H1 (cell line): ENCODE results near the gene ANKRD13C. TPM values are rescaled to one million over a fixed set of nuclear protein-coding genes. Genes with fewer than 3 reads are reported as not detected.
A peak's percentile ranks its signal among the peaks of the same experiment; 100 is the strongest.

ENCODE experiments used
- CTCF ChIA-PET: fragments of 300-600 bp; sonication (Branson Sonifier 250); formaldehyde crosslinking; loops from one replicate; lab custom pipeline; 2021; ENCODE audit not compliant: partially characterized antibody; lab: Charles Lee
- POLR2A ChIA-PET: fragments of 300-600 bp; sonication (Branson Sonifier 250); formaldehyde crosslinking; loops from one replicate; lab custom pipeline; 2021; ENCODE audit warnings: inconsistent platforms; ENCODE audit not compliant: partially characterized antibody; lab: Charles Lee
- DNase-seq, 2 experiments: peaks; one replicate each; pipeline versions ENCODE4 v3.0.0 to v3.0.0-alpha.2; 2010 to 2022; ENCODE audit warnings: low spot score in 2 of 2, low read depth in 1 of 2, mixed read lengths in 1 of 2
- FAIRE-seq: peaks from 2 replicates; lab custom pipeline; 2011; peaks lifted over from hg19 to GRCh38; lab: Jason Lieb, UNC
- H2AFZ ChIP-seq: 2 replicates; pipeline ENCODE4 v1.8.1; 2012; ENCODE audit warnings: low read length, inconsistent platforms
- H2AK5ac ChIP-seq: 2 replicates; pipeline ENCODE4 v1.6.1; 2013; ENCODE audit warnings: low read depth, low read length
- H2BK120ac ChIP-seq: replicated peaks from 2 replicates; pipeline ENCODE3; 2013; ENCODE audit warnings: low read depth, low read length, inconsistent platforms
- H2BK12ac ChIP-seq: 2 replicates; pipeline ENCODE4 v1.6.1; 2013; ENCODE audit warnings: low read depth, low read length
- H2BK15ac ChIP-seq: 2 replicates; pipeline ENCODE4 v1.6.1; 2013; ENCODE audit warnings: low read length
- H2BK20ac ChIP-seq: 2 replicates; pipeline ENCODE4 v1.6.1; 2013; ENCODE audit warnings: low read length
- H2BK5ac ChIP-seq: 2 replicates; pipeline ENCODE4 v1.6.1; 2013; ENCODE audit warnings: low read depth, low read length
- H3K14ac ChIP-seq: 2 replicates; pipeline ENCODE4 v1.6.1; 2013; ENCODE audit warnings: inconsistent platforms; ENCODE audit not compliant: insufficient read length
- H3K18ac ChIP-seq: 2 replicates; pipeline ENCODE4 v1.6.1; 2013; ENCODE audit warnings: low read length; ENCODE audit errors: extremely low read depth
- H3K23ac ChIP-seq: 2 replicates; pipeline ENCODE4 v1.6.1; 2013; ENCODE audit warnings: inconsistent platforms; ENCODE audit not compliant: insufficient read length
- H3K23me2 ChIP-seq: 2 replicates; pipeline ENCODE4 v1.6.1; 2013; ENCODE audit warnings: low read depth, low read length
- H3K27ac ChIP-seq: 2 replicates; pipeline ENCODE4 v1.6.1; 2011; ENCODE audit warnings: low read depth, low read length, inconsistent platforms
- H3K27me3 ChIP-seq, 4 experiments: replicated peaks in 1 of 4; 1 replicate in 1 of 4; 2 replicates in 3 of 4; pipeline versions ENCODE4 v1.6.1 to v1.8.1; 2011 to 2013; ENCODE audit warnings: low read length in 3 of 4, mild to moderate bottlenecking in 3 of 4, inconsistent platforms in 2 of 4, mixed read lengths in 2 of 4, moderate library complexity in 1 of 4; ENCODE audit not compliant: control insufficient read depth in 3 of 4, insufficient read depth in 3 of 4; ENCODE audit errors: extremely low read depth in 1 of 4
- H3K36me3 ChIP-seq, 4 experiments: 2 replicates each; pipeline versions ENCODE4 v1.6.1 to v1.8.1; 2011 to 2013; ENCODE audit warnings: mild to moderate bottlenecking in 4 of 4, low read length in 3 of 4, moderate library complexity in 2 of 4, control low read depth in 1 of 4, inconsistent platforms in 1 of 4; ENCODE audit not compliant: insufficient read depth in 4 of 4, control insufficient read depth in 2 of 4
- H3K4ac ChIP-seq: replicated peaks from 2 replicates; pipeline ENCODE3; 2013; ENCODE audit warnings: low read length, low read depth, mixed read lengths, inconsistent platforms; ENCODE audit not compliant: insufficient read length
- H3K4me1 ChIP-seq, 4 experiments: replicated peaks in 1 of 4; 1 replicate in 1 of 4; 2 replicates in 3 of 4; pipeline versions ENCODE4 v1.6.1 to v1.8.1; 2011 to 2013; ENCODE audit warnings: low read length in 3 of 4, inconsistent platforms in 2 of 4, mixed read lengths in 1 of 4; ENCODE audit not compliant: insufficient read depth in 4 of 4, control insufficient read depth in 3 of 4
- H3K4me2 ChIP-seq, 2 experiments: 2 replicates each; pipeline versions ENCODE4 v1.6.1 to v1.8.1; 2011 to 2013; ENCODE audit warnings: low read depth in 2 of 2, low read length in 2 of 2, control low read depth in 1 of 2, inconsistent platforms in 1 of 2, mild to moderate bottlenecking in 1 of 2; ENCODE audit not compliant: insufficient read depth in 1 of 2
- H3K4me3 ChIP-seq, 4 experiments: fragments of 200-600, 300-600 bp in 1 of 4; sonication (generic), shearing (Covaris generic), sonication (Bioruptor Twin) in 1 of 4; 2 replicates each; pipeline versions ENCODE4 v1.5.1 to v1.8.1; 2011 to 2016; ENCODE audit warnings: low read length in 4 of 4, low read depth in 3 of 4, control low read depth in 2 of 4, inconsistent platforms in 2 of 4, mild to moderate bottlenecking in 2 of 4, mixed read lengths in 1 of 4, moderate library complexity in 1 of 4; ENCODE audit not compliant: insufficient read depth in 2 of 4; ENCODE audit errors: extremely low read depth in 1 of 4
- H3K56ac ChIP-seq: replicated peaks from 2 replicates; pipeline ENCODE3; 2013; ENCODE audit warnings: low read depth, mild to moderate bottlenecking, mixed read lengths, low read length, inconsistent platforms; ENCODE audit not compliant: insufficient read length
- H3K79me1 ChIP-seq: 2 replicates; pipeline ENCODE4 v1.6.1; 2013; ENCODE audit warnings: low read depth, low read length, control low read depth
- H3K79me2 ChIP-seq, 2 experiments: 2 replicates each; pipeline versions ENCODE4 v1.6.1 to v1.8.1; 2012 to 2013; ENCODE audit warnings: low read length in 2 of 2, mild to moderate bottlenecking in 2 of 2, inconsistent platforms in 1 of 2; ENCODE audit not compliant: insufficient read depth in 2 of 2, control insufficient read depth in 1 of 2
- H3K9ac ChIP-seq, 4 experiments: replicated peaks in 1 of 4; 1 replicate in 1 of 4; 2 replicates in 3 of 4; pipeline versions ENCODE4 v1.6.1 to v1.8.1; 2011 to 2013; ENCODE audit warnings: low read depth in 3 of 4, low read length in 3 of 4, control low read depth in 2 of 4, mild to moderate bottlenecking in 2 of 4, moderate library complexity in 2 of 4, inconsistent platforms in 1 of 4; ENCODE audit errors: extremely low read depth in 1 of 4
- H3K9me3 ChIP-seq, 2 experiments: 2 replicates each; pipeline versions ENCODE4 v1.6.1 to v1.8.1; 2012 to 2013; ENCODE audit warnings: mild to moderate bottlenecking in 2 of 2, moderate library complexity in 2 of 2, control low read depth in 1 of 2, inconsistent platforms in 1 of 2, low read depth in 1 of 2, low read length in 1 of 2, mixed read lengths in 1 of 2; ENCODE audit not compliant: insufficient read depth in 2 of 2
- H4K20me1 ChIP-seq, 2 experiments: replicated peaks in 1 of 2; 2 replicates each; pipeline versions ENCODE3 to v1.8.1; 2011 to 2013; ENCODE audit warnings: inconsistent platforms in 2 of 2, low read length in 2 of 2, mild to moderate bottlenecking in 1 of 2; ENCODE audit not compliant: insufficient read depth in 2 of 2, control insufficient read depth in 1 of 2
- H4K5ac ChIP-seq: 2 replicates; pipeline ENCODE4 v1.6.1; 2013; ENCODE audit warnings: low read length, low read depth, mixed read lengths, inconsistent platforms; ENCODE audit not compliant: insufficient read length
- H4K8ac ChIP-seq: 2 replicates; pipeline ENCODE4 v1.8.0; 2013; ENCODE audit warnings: mild to moderate bottlenecking, moderate library complexity, low read length, inconsistent platforms; ENCODE audit not compliant: insufficient read depth; ENCODE audit errors: extremely low read depth
- H4K91ac ChIP-seq: replicated peaks from 2 replicates; pipeline ENCODE3; 2013; ENCODE audit warnings: low read length, mixed read lengths, inconsistent platforms; ENCODE audit not compliant: insufficient read length
- BACH1 ChIP-seq: IDR thresholded peaks from 2 replicates; pipeline ENCODE4 v1.6.1; 2012; ENCODE audit warnings: low read length, improper control_type of control experiment
- CBX8 ChIP-seq: fragments of 300-800, 300-1000 bp; sonication (generic); IDR thresholded peaks from 2 replicates; pipeline ENCODE4 v1.7.1; 2016; ENCODE audit warnings: low read depth, low read length, borderline replicate concordance
- CEBPB ChIP-seq: IDR thresholded peaks from 2 replicates; pipeline ENCODE4 v1.6.1; 2012; ENCODE audit warnings: low read depth, low read length
- HDAC6 ChIP-seq: IDR thresholded peaks from one replicate; pipeline ENCODE4 v1.7.1; 2012; ENCODE audit warnings: low read depth, mild to moderate bottlenecking, inconsistent platforms, low read length, moderate library complexity
- POU5F1 ChIP-seq: IDR thresholded peaks from 2 replicates; pipeline ENCODE4 v1.6.1; 2011; ENCODE audit warnings: low read depth, mild to moderate bottlenecking, low read length, moderate library complexity
- RAD21 ChIP-seq, 2 experiments: IDR thresholded peaks in 1 of 2; conservative IDR thresholded peaks in 1 of 2; 2 replicates each; pipeline ENCODE4 v1.6.1; 2011; ENCODE audit warnings: low read depth in 2 of 2, low read length in 2 of 2, improper control_type of control experiment in 1 of 2, inconsistent platforms in 1 of 2, mild to moderate bottlenecking in 1 of 2, moderate library complexity in 1 of 2
- RFX5 ChIP-seq: IDR thresholded peaks from 2 replicates; pipeline ENCODE4 v1.6.1; 2011; ENCODE audit warnings: low read depth, low read length, improper control_type of control experiment, borderline replicate concordance
- SAP30 ChIP-seq: fragments of 300-600 bp; sonication (generic); IDR thresholded peaks from 2 replicates; pipeline ENCODE4 v1.7.1; 2012; ENCODE audit warnings: low read length, moderate library complexity, mild to moderate bottlenecking, inconsistent platforms; ENCODE audit not compliant: insufficient read depth, insufficient replicate concordance
- SIX5 ChIP-seq: IDR thresholded peaks from 2 replicates; pipeline ENCODE4 v1.6.1; 2011; ENCODE audit warnings: mild to moderate bottlenecking, low read depth, low read length
- TEAD4 ChIP-seq: IDR thresholded peaks from 2 replicates; pipeline ENCODE4 v1.6.1; 2012; ENCODE audit warnings: low read depth, low read length, inconsistent platforms, mixed read lengths
- WGBS, 2 experiments: shearing (Covaris generic) in 1 of 2; methylation state at CpG; one replicate each; pipeline versions ENCODE4 v1.1.6 to v1.1.7; 2013 to 2015; ENCODE audit warnings: low lambda C conversion rate in 2 of 2, mixed read lengths in 2 of 2, inconsistent platforms in 1 of 2, low coverage in 1 of 2, missing lambda C conversion rate in 1 of 2; ENCODE audit not compliant: insufficient replicate concordance in 2 of 2, insufficient coverage in 1 of 2, insufficient read length in 1 of 2; ENCODE audit errors: extremely low coverage in 1 of 2, missing lambda C conversion rate in 1 of 2; 5-methylcytosine and 5-hydroxymethylcytosine counted together
- polyA plus RNA-seq, 7 experiments: library from polyadenylated mRNA; depleted of rRNA in 3 of 7; stranded (reverse) in 5 of 7; unstranded in 2 of 7; fragments of >200 nt in 5 of 7; fragments of 200-250 nt in 2 of 7; gene quantifications; 1 replicate in 5 of 7; 2 replicates in 1 of 7; 4 replicates in 1 of 7; pipeline versions ENCODE4 v1.2.1 to v1.2.3, GENCODE V29; 2011 to 2013; ENCODE audit warnings: missing spikeins in 2 of 7, mixed read lengths in 2 of 7
- total RNA-seq: library from RNA; stranded (reverse); fragmentation: NEBNext Ultra II Directional; extraction: Animal tissue kit (Norgen Biotek cat#: 25700); gene quantifications from 2 replicates; pipeline ENCODE4 v1.2.1, GENCODE V29; 2021
- TF ChIP-seq, protein P1 (sequence below): IDR thresholded peaks from 2 replicates; pipeline ENCODE4 v1.6.1; 2011; ENCODE audit warnings: low read depth, mild to moderate bottlenecking, low read length; ENCODE audit not compliant: insufficient read depth

Gene ANKRD13C
- total and polyA plus RNA-seq, 2 of the 8 experiments (the other 6 are each of a cell fraction or from before 2014, with no cell fraction given): 4.8 to 21.7 TPM

GRCh38 chr1:70220517-70221237 is 133.8 kb downstream of the ANKRD13C start:
- POLR2A ChIA-PET: interaction anchor here (0.6 to 3.1 kb wide), 19 partner anchors 7 to 1979 kb away, joined by 3 to 67 read pairs (median 3); partner anchors contain the start of genes ANKRD13C, CTH and LRRC40
- Histone ChIP-seq H3K4me1 (no peaks in the 10 kb centered on the region), H3K56ac (no peak overlapping the region), H3K79me1 (no peaks in the 10 kb centered on the region), H2BK5ac (no peak overlapping the region), H3K9me3 (no peaks in the 10 kb centered on the region), H4K91ac (no peak overlapping the region), H3K27ac (no peak overlapping the region), H2BK12ac (no peak overlapping the region), H3K18ac (no peak overlapping the region), H3K14ac (no peak overlapping the region), H2BK120ac (no peak overlapping the region), H4K8ac (no peak overlapping the region; the same call in 1 of the 2 replicates), H3K4ac (no peak overlapping the region), H4K20me1 (peaks cover 6 to 10% of the 10 kb centered on the region in 2 experiments), H3K79me2 (peaks cover 27 to 83% of the 10 kb centered on the region in 2 experiments), H3K9ac (peak overlapping the region in 3 of 4 experiments; percentile 73 to 98 (median 98); a peak in 4 of 7 replicates), H4K5ac (peak overlapping the region; percentile 44), H3K23me2 (no peaks in the 10 kb centered on the region), H2AFZ (no peak overlapping the region), H2BK20ac (no peak overlapping the region), H3K36me3 (peaks cover 5 to 31% (median 15%) of the 10 kb centered on the region in 4 experiments; a peak in 7 of 8 replicates), H2BK15ac (no peak overlapping the region), H3K4me2 (peak overlapping the region; percentile 59 to 60; a peak in 3 of 4 replicates), H2AK5ac (no peak overlapping the region), H3K23ac (no peak overlapping the region), H3K4me3 (peak overlapping the region; percentile 92 to 95 (median 94); a peak in 6 of 8 replicates)
- no peak for FAIRE-seq
- CTCF ChIA-PET: interaction anchor here (0.7 to 1.3 kb wide), 5 partner anchors 9 to 173 kb away, joined by 3 to 6 read pairs (median 4); no protein-coding TSS in a partner anchor
- WGBS, 2 experiments: 63% methylated on average over 17 of the region's 17 CpGs; no CpG with 5 or more reads in 1 of the 2 experiments
- DNase-seq: no peak
- TF ChIP-seq CBX8 (no peak), CEBPB (no peak), BACH1 (no peak), RFX5 (no peak), HDAC6 (no peak), RAD21 (IDR thresholded peaks at IDR 0.05 in 1 of 2, conservative IDR thresholded peaks at IDR 0.05 in 1 of 2; ENCODE audit: low read depth in 2 of 2, low read length in 2 of 2) (no peak), SIX5 (no peak), POU5F1 (no peak), SAP30 (no peak), TEAD4 (no peak)
- TF ChIP-seq, protein P1, sequence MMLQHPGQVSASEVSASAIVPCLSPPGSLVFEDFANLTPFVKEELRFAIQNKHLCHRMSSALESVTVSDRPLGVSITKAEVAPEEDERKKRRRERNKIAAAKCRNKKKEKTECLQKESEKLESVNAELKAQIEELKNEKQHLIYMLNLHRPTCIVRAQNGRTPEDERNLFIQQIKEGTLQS: no peak
- TF ChIP-seq, all 59 proteins: peak for 0
- H3K27me3 ChIP-seq: no peaks in the 10 kb centered on the region
